Measurements from ENCODE around the gene PRR14L.

DNA sequence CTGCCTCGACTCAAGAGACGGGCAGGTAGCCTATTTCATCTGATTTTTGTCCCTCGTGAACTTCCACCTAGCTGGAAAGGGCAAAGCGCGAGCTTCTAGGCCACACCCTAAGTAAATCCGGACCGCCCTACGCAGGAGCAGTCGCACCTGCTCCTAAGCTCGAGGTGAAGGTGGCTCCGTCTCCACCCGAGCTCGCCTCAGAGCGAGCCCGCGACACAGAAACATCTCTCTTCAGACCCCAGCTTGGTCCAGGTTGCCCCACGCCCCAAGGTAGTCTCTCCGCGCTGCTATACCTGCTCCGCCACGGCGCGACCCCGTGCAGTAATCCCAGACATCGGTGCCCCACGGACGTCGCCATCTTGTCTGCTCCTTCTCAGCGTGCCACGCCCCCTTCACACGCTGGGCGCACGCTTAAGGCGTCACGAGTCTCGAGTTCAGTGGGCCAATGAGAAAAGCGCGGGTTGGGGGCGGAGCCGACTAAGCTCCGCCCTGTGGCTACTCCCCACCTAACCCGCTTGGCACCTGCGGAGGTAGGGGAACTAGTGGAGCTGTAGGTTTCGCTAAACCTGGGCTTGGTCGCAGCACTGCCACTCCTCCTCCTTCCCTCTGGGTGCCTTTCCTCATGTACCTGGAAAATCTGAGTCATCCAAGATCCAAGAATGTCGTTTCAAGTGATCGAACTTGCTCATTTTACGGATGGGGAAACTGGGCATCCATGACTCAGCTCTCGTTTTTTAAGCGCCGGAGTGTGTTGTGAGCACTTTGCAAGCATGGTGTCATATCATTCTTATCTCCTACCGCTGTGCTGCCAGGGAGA, 87.9 kb downstream of the PRR14L start, which contains the start of gene PISD:
- TF ChIP-seq, protein P1, sequence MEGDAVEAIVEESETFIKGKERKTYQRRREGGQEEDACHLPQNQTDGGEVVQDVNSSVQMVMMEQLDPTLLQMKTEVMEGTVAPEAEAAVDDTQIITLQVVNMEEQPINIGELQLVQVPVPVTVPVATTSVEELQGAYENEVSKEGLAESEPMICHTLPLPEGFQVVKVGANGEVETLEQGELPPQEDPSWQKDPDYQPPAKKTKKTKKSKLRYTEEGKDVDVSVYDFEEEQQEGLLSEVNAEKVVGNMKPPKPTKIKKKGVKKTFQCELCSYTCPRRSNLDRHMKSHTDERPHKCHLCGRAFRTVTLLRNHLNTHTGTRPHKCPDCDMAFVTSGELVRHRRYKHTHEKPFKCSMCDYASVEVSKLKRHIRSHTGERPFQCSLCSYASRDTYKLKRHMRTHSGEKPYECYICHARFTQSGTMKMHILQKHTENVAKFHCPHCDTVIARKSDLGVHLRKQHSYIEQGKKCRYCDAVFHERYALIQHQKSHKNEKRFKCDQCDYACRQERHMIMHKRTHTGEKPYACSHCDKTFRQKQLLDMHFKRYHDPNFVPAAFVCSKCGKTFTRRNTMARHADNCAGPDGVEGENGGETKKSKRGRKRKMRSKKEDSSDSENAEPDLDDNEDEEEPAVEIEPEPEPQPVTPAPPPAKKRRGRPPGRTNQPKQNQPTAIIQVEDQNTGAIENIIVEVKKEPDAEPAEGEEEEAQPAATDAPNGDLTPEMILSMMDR (conservative IDR thresholded peaks at IDR 0.05), result no peak
- no peak for TF ChIP-seq EZH2 (IDR thresholded peaks at IDR 0.05; ENCODE audit: low read depth)
